Liver (tissue), 2 donors: ENCODE measurements around the gene PIAS1.

Experiments
- GABPA ChIP-seq, 2 donors: IDR thresholded peaks in 1 of 2; conservative IDR thresholded peaks in 1 of 2; 2 replicates each; pipeline ENCODE4 v1.6.1; 2016; ENCODE audit warnings: antibody characterized with exemption in 2 of 2, mild to moderate bottlenecking in 1 of 2, moderate library complexity in 1 of 2
- REST ChIP-seq: IDR thresholded peaks from 2 replicates; pipeline ENCODE4 v1.6.1; 2016; ENCODE audit warnings: antibody characterized with exemption, mild to moderate bottlenecking
- donor health status: healthy.

GRCh38 chr15:68224546-68225250, 170.6 kb downstream of the PIAS1 start:
- TF ChIP-seq REST (no peak), GABPA (IDR thresholded peaks at IDR 0.05 in 1 of 2, conservative IDR thresholded peaks at IDR 0.05 in 1 of 2) (no peak)
